ENCODE results near the gene PAQR8. TPM values are rescaled to one million over a fixed set of nuclear protein-coding genes. Genes with fewer than 3 reads are reported as not detected.

PAQR8 gene
- total and polyA plus RNA-seq, 11 donors: 1.3 to 7.5 (median 3.6) TPM

DNA sequence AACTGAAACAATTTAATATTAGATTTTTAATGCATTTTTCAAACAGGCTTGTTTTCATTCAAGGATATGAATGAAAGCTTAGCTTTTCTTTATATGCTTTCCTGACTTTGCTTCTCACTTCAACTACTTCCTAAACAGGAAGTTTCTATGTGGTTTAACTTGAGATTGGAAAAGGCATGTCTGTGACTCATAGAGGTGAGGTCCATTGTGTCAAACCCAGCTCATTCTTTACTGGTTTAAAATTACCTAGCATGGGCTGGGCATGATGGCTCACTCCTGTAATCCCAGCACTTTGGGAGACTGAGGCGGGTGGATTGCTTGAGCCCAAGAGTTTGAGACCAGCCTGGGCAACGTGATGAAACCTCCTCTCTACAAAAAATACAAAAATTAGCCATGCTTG, 92.6 kb downstream of the PAQR8 start:
- WGBS, 4 donors: 94 to 100% (median 99%) methylated on average over 2 of the region's 2 CpGs
- H3K4me1 ChIP-seq: no peaks in the 10 kb centered on the region
- TF ChIP-seq, protein P1, sequence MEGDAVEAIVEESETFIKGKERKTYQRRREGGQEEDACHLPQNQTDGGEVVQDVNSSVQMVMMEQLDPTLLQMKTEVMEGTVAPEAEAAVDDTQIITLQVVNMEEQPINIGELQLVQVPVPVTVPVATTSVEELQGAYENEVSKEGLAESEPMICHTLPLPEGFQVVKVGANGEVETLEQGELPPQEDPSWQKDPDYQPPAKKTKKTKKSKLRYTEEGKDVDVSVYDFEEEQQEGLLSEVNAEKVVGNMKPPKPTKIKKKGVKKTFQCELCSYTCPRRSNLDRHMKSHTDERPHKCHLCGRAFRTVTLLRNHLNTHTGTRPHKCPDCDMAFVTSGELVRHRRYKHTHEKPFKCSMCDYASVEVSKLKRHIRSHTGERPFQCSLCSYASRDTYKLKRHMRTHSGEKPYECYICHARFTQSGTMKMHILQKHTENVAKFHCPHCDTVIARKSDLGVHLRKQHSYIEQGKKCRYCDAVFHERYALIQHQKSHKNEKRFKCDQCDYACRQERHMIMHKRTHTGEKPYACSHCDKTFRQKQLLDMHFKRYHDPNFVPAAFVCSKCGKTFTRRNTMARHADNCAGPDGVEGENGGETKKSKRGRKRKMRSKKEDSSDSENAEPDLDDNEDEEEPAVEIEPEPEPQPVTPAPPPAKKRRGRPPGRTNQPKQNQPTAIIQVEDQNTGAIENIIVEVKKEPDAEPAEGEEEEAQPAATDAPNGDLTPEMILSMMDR (IDR thresholded peaks at IDR 0.05): no peak
- TF ChIP-seq POLR2A (IDR thresholded peaks at IDR 0.05): no peak
- no peak overlapping the region for H3K27ac ChIP-seq
- peaks cover 0 to 16% (median 6%) of the 10 kb centered on the region in 12 donors for H3K9me3 ChIP-seq
- H3K36me3 ChIP-seq: peaks cover 0 to 22% (median 12%) of the 10 kb centered on the region in 9 donors
- no peak overlapping the region for H3K4me3 ChIP-seq
- intact Hi-C loops (cut with DNase I): no loop called here
- ATAC-seq (no peak), DNase-seq (no peak)
- H3K27me3 ChIP-seq: no peaks in the 10 kb centered on the region

DNA sequence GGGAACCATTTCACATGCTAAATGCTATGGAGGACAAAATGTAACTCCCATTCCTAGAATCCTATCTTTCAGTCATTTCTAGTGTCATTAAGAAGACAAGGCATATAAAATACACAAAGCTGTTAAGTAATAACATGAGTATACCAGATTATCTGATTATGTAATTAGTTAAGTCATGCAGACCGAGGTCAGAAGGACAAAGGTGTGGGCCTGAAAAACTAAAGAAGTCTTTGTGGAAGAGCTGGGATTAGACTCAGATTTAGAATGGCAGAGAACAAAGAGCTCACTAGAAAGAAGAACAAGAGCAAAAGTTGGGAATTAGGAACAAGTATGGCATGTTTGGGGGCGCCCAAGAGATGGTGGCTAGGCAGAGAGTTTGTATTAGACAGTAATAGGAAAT, 95.1 kb downstream of the PAQR8 start:
- Histone ChIP-seq H3K9me3 (peaks cover 0 to 5% (median 0%) of the 10 kb centered on the region in 12 donors), H3K4me1 (no peaks in the 10 kb centered on the region), H3K27ac (no peak overlapping the region), H3K27me3 (no peaks in the 10 kb centered on the region), H3K4me3 (no peak overlapping the region), H3K36me3 (peaks cover 0 to 22% (median 12%) of the 10 kb centered on the region in 9 donors)
- 92 to 96% (median 94%) methylated on average over 2 of the region's 2 CpGs for WGBS, 4 donors
- DNase-seq (no peak), ATAC-seq (no peak)
- TF ChIP-seq, protein P1 (IDR thresholded peaks at IDR 0.05): no peak
- TF ChIP-seq POLR2A (IDR thresholded peaks at IDR 0.05): no peak
- intact Hi-C loops (cut with DNase I): no loop called here

Other genes with a start within 250 kb of the PAQR8 start
- gene IL17A, start 175.8 kb upstream of the PAQR8 start, total RNA-seq: not detected
- gene IL17A, start 175.8 kb upstream of the PAQR8 start, polyA plus RNA-seq: not detected
- gene IL17F, start 117.7 kb upstream of the PAQR8 start, total RNA-seq: not detected
- gene IL17F, start 117.7 kb upstream of the PAQR8 start, polyA plus RNA-seq: not detected
- 10 to 100 TPM; 18.5 to 36.5 (median 25.0) TPM for gene MCM3, start 77.4 kb upstream of the PAQR8 start, total RNA-seq
- 10 to 100 TPM; 10.6 to 39.0 TPM for gene MCM3, start 77.4 kb upstream of the PAQR8 start, polyA plus RNA-seq
- gene EFHC1, start 58.2 kb downstream of the PAQR8 start, total RNA-seq: 10 to 100 TPM in 1 of 9 donors, 1 to 10 TPM in 8; 2.8 to 14.4 (median 5.2) TPM
- 1 to 10 TPM; 2.6 to 4.3 TPM for gene EFHC1, start 58.2 kb downstream of the PAQR8 start, polyA plus RNA-seq
- 10 to 100 TPM in 7 of 9 donors, 1 to 10 TPM in 2; 9.8 to 19.0 (median 12.1) TPM for gene TRAM2, start 214.9 kb downstream of the PAQR8 start, total RNA-seq
- gene TRAM2, start 214.9 kb downstream of the PAQR8 start, polyA plus RNA-seq: 10 to 100 TPM in 1 of 2 donors, 1 to 10 TPM in 1; 4.7 to 13.8 TPM

Data from heart left ventricle (tissue), 16 donors.